Nephron progenitor cell (in vitro differentiated cells): ENCODE data around the gene YPEL4.

ENCODE experiments used
- DNase-seq: peaks from one replicate; pipeline ENCODE4 v3.0.0; 2021
- H3K27ac Mint-ChIP-seq: 2 replicates; pipeline ENCODE4 v1.8.0; 2021; ENCODE audit warnings: mild to moderate bottlenecking, moderate library complexity, mixed read lengths
- H3K27me3 Mint-ChIP-seq: 2 replicates; pipeline ENCODE4 v1.8.0; 2021; ENCODE audit warnings: mild to moderate bottlenecking, low read depth, mixed read lengths; ENCODE audit not compliant: poor library complexity
- H3K36me3 Mint-ChIP-seq: 2 replicates; pipeline ENCODE4 v1.8.0; 2021; ENCODE audit warnings: low read depth, mixed read lengths
- H3K4me1 Mint-ChIP-seq: 2 replicates; pipeline ENCODE4 v1.8.0; 2021; ENCODE audit warnings: mixed read lengths
- H3K4me3 Mint-ChIP-seq: 2 replicates; pipeline ENCODE4 v1.8.0; 2021; ENCODE audit warnings: mild to moderate bottlenecking, moderate library complexity, mixed read lengths
- H3K9me3 Mint-ChIP-seq: 2 replicates; pipeline ENCODE4 v1.8.0; 2021; ENCODE audit warnings: mild to moderate bottlenecking, moderate library complexity, mixed read lengths
- TF ChIP-seq, protein P1 (sequence below): fragments of 200-600 bp; sonication (generic); IDR thresholded peaks from 2 replicates; pipeline ENCODE4 v1.5.0; 2021; ENCODE audit warnings: antibody characterized with exemption

The YPEL4 gene

DNA sequence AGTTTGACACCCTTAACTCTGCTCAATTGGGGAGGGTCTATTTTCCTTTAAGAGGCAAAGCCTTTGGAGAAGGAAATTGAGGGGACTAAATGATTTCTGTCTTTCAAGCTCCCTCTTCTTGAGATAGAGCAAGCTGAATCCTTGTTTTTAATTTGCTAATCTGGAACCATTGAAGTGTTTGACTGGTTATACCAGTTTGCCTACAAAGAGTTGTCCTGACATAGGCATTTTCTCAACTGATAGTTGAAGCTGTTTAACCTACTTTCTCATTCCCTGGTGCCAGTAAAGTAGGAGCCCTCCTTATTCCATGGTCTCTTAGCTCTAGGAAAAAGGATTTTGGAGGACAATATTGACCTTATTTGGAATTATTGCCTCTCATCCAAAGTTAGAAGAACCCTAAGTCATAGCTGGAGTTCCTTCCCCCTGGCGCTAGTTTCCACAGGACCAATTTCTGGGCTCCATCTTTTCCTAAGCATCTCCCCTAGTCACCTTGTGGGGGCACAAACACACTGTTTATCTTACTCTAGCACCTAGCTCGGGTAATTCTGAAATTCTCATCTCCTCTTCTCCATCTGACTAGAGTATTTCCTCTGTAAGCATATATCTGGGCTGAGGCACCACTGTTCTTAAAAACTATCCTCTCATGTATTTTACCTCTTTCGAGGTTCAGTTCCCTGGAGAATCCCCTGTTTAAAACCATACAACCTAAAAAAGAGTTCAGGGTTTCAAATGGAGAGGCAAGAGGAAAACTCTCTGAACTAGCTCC, 25.6 kb upstream of the YPEL4 start:
- Mint-ChIP-seq H3K9me3 (no peaks in the 10 kb centered on the region), H3K4me1 (peaks cover 29% of the 10 kb centered on the region), H3K36me3 (peaks cover 51% of the 10 kb centered on the region), H3K4me3 (no peak overlapping the region), H3K27ac (peak overlapping the region; percentile 63), H3K27me3 (peaks cover 2% of the 10 kb centered on the region)
- TF ChIP-seq, protein P1, sequence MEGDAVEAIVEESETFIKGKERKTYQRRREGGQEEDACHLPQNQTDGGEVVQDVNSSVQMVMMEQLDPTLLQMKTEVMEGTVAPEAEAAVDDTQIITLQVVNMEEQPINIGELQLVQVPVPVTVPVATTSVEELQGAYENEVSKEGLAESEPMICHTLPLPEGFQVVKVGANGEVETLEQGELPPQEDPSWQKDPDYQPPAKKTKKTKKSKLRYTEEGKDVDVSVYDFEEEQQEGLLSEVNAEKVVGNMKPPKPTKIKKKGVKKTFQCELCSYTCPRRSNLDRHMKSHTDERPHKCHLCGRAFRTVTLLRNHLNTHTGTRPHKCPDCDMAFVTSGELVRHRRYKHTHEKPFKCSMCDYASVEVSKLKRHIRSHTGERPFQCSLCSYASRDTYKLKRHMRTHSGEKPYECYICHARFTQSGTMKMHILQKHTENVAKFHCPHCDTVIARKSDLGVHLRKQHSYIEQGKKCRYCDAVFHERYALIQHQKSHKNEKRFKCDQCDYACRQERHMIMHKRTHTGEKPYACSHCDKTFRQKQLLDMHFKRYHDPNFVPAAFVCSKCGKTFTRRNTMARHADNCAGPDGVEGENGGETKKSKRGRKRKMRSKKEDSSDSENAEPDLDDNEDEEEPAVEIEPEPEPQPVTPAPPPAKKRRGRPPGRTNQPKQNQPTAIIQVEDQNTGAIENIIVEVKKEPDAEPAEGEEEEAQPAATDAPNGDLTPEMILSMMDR = no peak
- DNase-seq = no peak

DNA sequence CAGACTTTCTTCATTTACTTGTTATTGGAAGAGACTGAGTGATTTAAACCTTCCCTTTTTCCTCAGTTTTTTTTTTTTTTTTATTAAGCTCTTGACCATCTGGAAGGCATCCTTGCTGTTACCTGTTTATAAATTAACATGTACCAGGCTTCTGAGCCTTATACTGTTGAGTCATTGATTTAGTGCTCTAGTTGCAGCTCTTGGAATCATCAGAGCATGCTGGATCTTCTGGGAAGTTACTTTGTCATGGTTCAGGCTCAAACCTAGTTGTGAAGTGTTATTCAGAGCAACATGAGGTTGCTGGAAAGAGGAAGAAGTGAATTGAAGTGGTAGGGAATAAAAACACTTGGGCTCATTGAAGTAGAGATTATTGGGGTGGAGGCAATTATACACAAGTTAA, 24.5 kb upstream of the YPEL4 start:
- peaks cover 2% of the 10 kb centered on the region for H3K27me3 Mint-ChIP-seq
- peaks cover 37% of the 10 kb centered on the region for H3K4me1 Mint-ChIP-seq
- H3K27ac Mint-ChIP-seq = peak overlapping the region; percentile 40
- no peak for DNase-seq
- TF ChIP-seq, protein P1 = no peak
- peaks cover 51% of the 10 kb centered on the region for H3K36me3 Mint-ChIP-seq
- H3K9me3 Mint-ChIP-seq = no peaks in the 10 kb centered on the region
- H3K4me3 Mint-ChIP-seq = no peak overlapping the region

DNA sequence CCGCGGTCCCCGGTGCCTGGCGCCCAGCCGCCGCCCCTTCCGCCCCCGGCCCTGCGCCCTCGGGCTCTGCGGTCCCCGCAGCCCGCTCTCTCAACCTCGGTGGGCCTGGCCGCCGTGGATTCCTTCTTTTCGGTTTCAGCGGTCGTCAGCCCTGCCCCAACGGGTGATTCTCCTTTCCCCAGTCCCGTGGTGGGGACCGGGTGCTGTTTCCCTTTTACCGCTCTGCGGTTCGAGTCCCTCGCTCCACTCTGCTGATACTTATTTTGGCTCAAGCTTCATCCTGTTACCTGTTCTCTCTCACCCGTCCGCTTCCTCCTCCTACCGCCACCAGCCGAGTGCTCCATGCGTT, 18.7 kb upstream of the YPEL4 start:
- Mint-ChIP-seq H3K4me1 (peaks cover 54% of the 10 kb centered on the region), H3K27me3 (peaks cover 2% of the 10 kb centered on the region), H3K36me3 (peaks cover 16% of the 10 kb centered on the region), H3K27ac (peak overlapping the region; percentile 99), H3K4me3 (peak overlapping the region; percentile 99), H3K9me3 (no peaks in the 10 kb centered on the region)
- TF ChIP-seq, protein P1 = no peak
- no peak for DNase-seq

DNA sequence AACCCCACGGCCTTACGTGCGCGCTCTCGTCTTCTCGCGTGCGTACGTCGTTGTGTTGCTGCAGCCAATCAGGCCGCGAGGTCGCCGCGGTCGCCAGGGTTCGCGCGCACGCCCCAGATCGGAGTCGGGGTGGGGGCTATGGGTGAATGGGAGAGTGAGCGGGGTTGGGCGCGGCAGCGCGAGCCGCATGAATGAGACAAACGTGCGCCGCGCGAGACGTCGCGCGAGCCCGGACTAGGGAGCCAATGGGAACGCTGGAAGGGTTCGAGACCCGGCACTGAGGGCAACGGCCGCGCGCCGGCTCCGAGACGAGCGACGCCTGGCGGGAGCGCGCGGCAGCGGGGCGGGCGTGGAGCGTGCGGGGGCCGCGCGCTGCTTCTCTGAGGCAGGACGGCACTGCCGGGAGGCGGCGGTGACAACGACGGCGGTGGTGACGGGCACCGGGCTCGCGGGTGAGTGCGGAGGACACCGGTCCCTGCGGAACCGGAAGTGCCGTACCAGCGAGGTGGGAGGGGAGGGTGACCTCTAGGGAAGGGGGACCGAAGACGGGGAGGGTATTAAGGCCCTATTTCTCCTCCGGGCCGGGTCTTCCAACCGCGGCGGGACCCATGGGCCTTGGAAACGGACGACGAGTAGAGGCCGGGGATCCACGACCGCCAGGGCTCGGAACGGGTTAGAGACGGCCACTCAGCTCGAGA, 18.2 kb upstream of the YPEL4 start, which contains the start of gene ZDHHC5:
ZDHHC5 (plus strand) TSS at position 379 of the 698 bp plus-strand sequence. CDS start 4,977 bp downstream, outside the sequence.
- DNase-seq = peak; percentile 97
- H3K27me3 Mint-ChIP-seq = peaks cover 2% of the 10 kb centered on the region
- no peaks in the 10 kb centered on the region for H3K9me3 Mint-ChIP-seq
- H3K36me3 Mint-ChIP-seq = peaks cover 11% of the 10 kb centered on the region
- TF ChIP-seq, protein P1 = no peak
- peak within 1 kb of the TSS; percentile 100 for H3K27ac Mint-ChIP-seq
- peaks cover 49% of the 10 kb centered on the region for H3K4me1 Mint-ChIP-seq
- peak within 1 kb of the TSS; percentile 99 for H3K4me3 Mint-ChIP-seq

DNA sequence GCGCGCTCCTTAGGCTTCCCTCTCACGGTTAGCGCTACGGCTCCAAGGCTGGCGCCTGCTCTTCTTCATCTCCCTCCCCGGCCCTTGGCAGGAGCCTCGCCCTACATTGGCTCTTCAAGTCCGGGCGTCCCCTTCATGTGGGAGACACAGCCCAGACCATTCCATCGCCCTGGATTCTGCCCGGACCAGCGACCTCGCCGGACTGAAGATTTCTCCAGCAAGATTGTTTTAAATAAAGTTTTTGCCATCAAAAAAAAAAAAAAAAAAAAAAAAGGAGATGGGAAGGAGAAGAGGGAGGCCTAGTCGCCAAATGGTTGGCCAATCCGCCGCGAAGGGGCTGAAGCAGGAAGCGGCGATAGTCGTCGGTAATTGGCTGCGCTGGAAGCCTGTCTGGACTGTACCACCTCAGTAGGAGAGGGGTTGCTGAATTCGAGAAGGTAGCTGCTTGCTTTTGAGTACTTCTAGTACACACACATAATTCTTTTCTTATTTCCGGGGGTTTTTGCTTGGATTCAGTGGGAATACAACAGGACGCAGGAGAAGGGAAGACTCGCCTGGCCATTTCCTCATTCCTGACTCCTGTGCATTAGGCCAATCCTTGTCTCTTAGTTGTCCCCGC, 17.5 kb upstream of the YPEL4 start:
- peaks cover 43% of the 10 kb centered on the region for H3K4me1 Mint-ChIP-seq
- H3K4me3 Mint-ChIP-seq = peak overlapping the region; percentile 99
- TF ChIP-seq, protein P1 = no peak
- no peaks in the 10 kb centered on the region for H3K9me3 Mint-ChIP-seq
- H3K27me3 Mint-ChIP-seq = no peaks in the 10 kb centered on the region
- H3K27ac Mint-ChIP-seq = peak overlapping the region; percentile 100
- DNase-seq = peak; percentile 86
- peaks cover 10% of the 10 kb centered on the region for H3K36me3 Mint-ChIP-seq
